Suprapubic skin (tissue), 3 donors: Measurements from ENCODE around the gene NF1.

ENCODE experiments used
- CTCF ChIP-seq, 2 donors: fragments of 200-600 bp in 1 of 2; fragments of 450-650 bp in 1 of 2; sonication (generic) in 1 of 2; IDR thresholded peaks; one replicate each; pipeline ENCODE4 v1.5.1; 2016 to 2019; ENCODE audit warnings: antibody characterized with exemption in 2 of 2, mild to moderate bottlenecking in 1 of 2, moderate library complexity in 1 of 2
- POLR2AphosphoS5 ChIP-seq, 3 donors: sonication (generic); formaldehyde crosslinking; IDR thresholded peaks; one replicate each; pipeline ENCODE4 v1.6.1; 2017; ENCODE audit warnings: antibody characterized with exemption in 3 of 3

GRCh38 chr17:31134576-31134975 lies 39.8 kb downstream of the NF1 start:
- TF ChIP-seq CTCF (IDR thresholded peaks at IDR 0.05) (no peak), POLR2AphosphoS5 (IDR thresholded peaks at IDR 0.05) (no peak)
